HG03108 (cell line): ENCODE measurements around the gene ATP9A.
"Not testable (repeated sequence)": the region's sequence is repeated elsewhere in the genome, so short reads cannot be mapped to it uniquely, and the experiment has no call there.

Experiments
- ATAC-seq: cut with Tn5 transposase; IDR thresholded peaks from one replicate; pipeline ENCODE4 v1.9.1; 2021; ENCODE audit warnings: moderate library complexity; ENCODE audit not compliant: unreplicated experiment

The ATP9A gene

GRCh38 chr20:51792960-51793359 is 24.8 kb upstream of the ATP9A start:
- ATAC-seq, result no peak

- no peak for ATAC-seq
These were observed 23.4 kb upstream of the ATP9A start for GRCh38 chr20:51791626-51792025.

DNA sequence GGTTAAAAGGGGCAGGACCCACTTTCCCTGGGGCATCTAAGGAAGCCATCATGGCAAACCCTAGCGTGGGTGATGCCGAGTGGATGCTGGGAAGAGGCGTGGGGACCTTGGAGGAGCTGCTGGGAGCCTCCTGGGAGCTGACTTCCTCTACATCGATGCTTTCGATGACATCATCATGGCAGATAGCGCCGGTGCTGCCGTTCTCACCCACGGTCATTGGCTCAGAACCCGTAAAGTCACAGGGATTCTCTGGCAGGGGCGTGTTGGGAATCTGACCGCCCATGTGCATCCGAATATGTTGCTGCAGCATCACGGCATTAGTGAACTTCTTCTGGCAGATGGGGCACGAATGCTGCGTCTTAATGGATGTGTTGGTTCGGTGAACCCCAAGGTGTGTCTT is 22.1 kb upstream of the ATP9A start:
- ATAC-seq, result no peak

DNA sequence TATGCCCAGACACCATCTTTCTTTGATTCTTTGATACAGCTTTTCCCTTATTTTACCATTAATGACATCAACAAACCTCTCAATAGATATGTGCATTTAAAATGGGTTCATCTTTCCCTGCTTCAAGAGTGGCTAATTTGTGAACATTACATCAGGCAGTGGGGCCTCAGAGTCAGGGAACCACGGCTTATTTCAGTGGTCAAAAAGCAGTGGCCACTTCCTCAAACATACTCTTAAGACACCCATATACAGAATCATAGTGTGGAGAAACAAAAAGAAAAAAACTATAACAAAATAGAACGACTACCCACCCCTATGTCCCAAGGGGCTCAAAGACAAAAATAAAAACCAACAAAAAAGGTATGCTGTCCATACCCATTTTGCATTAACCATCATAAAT is 21.2 kb upstream of the ATP9A start:
- no peak for ATAC-seq

GRCh38 chr20:51788822-51789221 is 20.6 kb upstream of the ATP9A start:
- ATAC-seq, result no peak

GRCh38 chr20:51784299-51784698 is 16.1 kb upstream of the ATP9A start:
- ATAC-seq, result no peak

DNA sequence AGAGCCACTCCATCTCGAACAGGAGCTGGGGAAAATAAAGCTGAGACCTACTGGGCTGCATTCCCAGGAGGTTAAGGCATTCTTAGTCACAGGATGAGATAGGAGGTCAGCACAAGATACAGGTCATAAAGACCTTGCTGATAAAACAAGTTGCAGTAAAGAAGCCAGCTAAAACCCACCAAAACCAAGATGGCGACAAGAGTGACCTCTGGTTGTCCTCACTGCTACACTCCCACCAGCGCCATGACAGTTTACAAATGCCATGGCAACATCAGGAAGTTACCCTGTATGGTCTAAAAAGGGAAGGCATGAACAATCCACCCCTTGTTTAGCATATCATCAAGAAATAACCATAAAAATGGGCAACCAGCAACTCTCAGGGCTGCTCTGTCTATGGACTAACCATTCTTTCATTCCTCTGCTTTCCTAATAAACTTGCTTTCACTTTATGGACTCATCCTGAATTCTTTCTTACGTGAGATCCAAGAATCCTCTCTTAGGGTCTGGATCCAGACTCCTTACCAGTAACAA is 10.1 kb upstream of the ATP9A start:
- not testable (repeated sequence) for ATAC-seq

DNA sequence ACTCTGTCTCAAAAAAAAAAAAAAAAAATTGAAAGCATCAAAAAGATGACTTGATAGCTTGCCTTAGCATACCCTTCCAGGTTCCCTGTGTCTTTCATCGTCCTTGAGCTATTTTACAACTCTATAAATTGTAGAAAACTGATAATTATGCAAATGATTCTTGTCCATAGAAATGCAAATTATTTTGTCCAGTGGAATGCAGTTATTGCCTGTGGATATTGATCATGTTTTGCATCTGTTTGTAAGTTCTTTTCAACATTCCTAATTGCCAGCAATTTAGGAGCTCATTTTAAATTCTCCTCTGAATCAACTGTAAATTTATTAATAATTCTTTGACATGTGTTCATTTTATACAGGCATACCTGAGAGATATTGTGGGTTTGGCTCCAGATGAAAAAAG is 7.1 kb upstream of the ATP9A start:
- ATAC-seq, result no peak

- no peak for ATAC-seq
These were observed 4.0 kb upstream of the ATP9A start for GRCh38 chr20:51772236-51772635.

DNA sequence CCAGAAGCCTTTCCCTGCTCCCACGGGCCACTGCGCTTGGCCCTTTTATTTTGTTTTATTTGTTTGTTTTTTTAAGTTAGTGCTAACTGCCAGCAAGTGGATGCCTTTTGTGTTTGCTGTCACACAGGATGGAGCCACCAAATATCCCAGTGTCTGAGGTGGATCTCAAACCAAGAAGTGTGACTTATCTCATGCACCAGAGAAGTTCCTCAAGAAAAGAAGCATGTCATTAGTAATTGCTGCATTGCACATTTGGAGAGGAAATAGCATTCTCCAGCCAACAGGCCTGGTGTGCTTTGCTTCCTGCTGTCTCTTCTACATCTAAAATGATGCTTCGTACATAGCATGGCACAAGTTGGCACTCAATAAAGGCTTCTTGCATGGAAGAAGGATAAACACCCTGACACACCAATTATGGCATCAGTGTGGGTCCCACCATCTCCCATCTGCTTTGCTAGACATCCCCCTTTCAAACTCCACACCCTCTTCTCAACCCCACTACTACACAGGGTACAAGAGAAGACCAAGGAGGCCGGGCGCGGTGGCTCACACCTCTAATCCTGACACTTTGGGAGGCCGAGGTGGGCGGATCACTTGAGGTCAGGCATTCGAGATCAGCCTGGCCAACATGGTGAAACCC is 1.9 kb upstream of the ATP9A start:
- no peak for ATAC-seq

DNA sequence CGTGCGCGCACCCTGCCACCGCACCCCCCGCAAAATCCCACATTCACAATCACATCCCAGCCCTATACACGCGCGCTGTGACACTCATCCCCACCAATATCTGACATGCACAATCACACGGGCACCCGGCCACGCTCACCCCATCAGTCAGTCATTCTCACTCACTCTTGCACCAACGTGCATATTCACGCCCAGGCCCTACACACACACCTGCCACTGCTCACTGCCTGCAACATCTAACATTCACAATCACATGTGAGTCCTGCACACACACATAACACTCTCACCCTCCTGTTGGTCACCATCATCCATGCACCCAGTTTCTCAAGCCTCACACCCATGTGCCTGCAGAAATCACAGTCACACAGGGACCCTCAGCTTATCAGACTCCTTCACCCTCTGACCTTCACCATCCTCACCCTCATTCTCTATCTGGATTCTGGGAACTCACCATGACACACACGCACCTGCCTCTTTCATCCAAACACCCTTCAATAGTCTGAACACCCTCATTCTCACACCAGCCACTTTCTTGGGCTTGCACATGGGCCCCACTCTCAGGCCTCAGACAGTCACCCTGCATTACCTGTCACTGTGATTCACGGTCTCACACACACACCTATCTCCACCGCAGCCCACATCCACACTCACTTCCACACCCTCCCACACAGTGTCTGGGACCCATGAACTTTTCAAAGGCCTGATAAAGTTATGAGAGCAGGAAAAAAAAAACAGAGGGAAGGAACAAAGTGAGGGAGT is 748 bp upstream of the ATP9A start:
- ATAC-seq, result no peak

DNA sequence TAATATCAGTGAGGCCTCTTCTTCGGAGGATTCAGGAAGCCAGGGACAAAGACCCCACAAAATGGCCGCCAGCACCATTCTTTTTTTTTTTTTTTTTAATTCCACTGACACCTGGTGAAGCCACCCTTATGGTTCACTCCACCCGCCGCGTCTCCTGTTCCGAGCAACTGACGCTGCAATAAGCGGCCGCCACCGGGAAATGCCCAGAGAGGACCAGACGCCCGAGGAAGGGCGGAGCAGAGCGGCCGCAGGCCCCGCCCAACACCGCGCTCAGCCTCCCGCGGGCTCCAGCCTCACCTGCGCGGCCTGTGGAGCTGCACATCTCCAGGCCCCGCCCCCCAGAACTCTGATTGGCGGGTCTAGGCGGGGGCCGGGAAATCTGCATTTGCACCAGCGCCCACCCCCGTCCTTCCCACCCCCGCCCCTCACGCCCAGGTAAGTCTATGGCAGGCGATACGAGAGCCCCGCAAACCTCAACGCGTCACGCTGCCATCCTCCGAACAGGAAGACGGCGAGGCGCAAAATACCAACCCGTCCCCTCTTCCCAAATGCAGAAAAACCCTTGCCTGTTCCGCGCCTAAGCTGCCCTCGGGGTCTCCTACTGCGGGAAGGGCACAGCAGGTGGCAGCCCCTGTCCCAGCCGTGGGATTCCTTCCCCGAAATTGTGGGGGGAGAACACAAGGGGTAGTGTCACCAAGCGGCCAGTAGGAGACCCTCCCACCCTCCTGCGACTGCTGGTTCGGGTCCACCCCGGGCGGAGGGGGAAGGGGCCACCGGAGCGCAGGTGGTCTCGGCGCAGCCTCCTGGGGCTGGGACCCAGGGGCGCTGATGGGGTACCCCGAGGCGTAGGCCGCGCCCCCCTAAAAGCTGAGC is 960 bp downstream of the ATP9A start:
- no peak for ATAC-seq

DNA sequence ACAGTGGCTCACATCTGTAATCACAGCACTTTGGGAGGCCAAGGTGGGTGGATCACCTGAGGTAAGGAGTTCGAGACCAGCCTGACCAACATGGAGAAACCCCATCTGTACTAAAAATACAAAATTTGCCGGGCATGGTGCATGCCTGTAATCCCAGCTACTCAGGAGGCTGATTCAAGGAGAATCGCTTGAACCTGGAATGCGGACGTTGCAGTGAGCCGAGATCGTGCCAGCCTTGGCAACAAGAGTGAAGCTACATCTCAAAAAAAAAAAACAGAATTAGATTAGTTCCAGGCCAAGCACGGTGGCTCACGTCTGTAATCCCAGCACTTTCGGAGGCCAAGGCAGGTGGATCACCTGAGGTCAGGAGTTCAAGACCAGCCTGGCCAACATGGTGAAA is 2.8 kb downstream of the ATP9A start:
- ATAC-seq, result not testable (repeated sequence)

DNA sequence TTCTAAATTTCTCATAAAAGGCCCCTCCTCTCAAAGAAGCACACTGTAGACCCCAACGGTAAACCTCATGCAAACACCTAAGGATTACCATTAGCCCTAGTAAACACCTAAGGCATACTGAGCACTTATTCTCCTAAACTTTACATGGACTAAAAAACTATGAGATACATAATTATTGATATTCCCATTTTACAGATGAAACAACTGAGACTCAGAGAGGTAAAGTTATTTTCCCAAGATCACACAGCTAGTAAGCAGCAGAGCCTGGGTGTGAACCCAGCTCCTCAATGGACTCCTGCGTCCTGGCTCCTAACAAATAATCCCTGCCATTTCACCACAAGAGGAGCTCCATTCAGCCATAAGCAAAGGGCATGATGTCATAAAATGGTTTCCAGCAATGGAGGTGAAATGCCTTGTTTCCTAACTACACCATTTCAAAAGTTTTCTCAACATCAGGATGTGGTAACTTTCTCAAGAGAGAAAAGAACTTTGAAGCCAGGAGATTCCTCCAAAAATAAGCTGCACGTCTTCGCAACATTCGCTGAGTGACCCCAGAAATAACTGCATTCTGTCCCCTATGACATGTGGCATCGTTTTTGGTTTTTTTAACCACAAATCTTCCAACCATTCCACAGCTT is 4.1 kb downstream of the ATP9A start:
- ATAC-seq, result no peak

DNA sequence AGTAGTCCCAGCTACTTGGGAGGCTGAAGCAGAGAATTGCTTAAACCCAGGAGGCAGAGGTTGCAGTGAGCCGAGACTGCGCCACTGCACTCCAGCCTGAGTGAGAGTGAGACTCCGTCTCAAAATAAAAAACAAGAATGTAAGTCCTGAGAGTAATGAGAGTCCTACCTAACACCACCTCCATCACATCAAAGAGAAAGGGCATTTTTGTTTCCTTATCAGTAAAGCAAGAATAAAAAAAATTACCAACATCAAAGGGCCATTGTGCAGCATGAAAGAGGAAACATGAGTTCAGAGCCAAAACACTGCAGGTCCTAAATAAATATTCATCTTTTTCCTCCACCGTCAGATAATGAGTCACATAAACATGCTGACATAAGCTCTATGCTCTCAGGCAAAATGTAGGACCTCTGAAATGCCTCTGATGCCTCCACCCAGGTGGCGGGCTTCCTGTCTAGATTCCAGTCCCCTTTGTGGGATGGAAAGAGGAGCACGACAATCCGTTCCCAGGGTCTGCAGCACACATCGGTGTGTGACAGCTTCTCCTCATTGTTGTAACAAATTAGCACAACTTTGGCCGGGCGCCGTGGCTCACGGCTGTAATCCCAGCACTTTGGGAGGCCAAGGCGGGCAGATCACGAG is 7.2 kb downstream of the ATP9A start:
- ATAC-seq, result no peak

DNA sequence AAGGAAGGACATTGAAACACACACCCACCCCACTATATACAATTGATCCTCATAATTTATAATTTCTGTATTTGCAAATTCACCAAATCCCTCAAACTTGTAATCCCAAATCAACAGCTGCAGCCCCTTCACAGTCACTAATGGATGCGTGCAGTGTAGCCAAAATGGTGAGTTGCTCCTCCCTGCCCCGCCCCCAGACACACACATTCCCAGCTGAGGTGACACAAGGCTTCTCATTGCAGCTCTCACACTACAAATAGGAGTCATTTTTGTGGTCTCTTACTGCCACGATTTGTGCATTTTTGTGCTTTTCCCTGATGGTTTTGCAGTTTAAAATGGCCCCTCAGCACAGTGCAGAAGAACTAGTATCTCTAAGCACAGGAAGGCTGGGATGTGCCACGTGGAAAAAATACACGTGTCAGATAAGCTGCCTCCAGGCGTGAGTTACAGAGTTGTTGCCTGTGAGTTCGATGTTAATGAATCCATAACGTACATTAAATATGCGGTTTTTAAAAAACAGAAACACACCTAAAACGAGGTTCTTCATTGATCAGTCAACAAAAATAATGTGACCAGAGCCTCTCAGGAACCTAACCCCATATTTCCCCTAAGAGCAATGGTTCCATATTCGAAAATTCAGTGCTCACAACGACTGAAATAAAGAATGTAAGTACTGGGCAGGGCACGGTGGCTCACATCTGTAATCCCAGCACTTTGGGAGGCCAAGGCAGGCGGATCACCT is 8.2 kb downstream of the ATP9A start:
- ATAC-seq, result no peak

DNA sequence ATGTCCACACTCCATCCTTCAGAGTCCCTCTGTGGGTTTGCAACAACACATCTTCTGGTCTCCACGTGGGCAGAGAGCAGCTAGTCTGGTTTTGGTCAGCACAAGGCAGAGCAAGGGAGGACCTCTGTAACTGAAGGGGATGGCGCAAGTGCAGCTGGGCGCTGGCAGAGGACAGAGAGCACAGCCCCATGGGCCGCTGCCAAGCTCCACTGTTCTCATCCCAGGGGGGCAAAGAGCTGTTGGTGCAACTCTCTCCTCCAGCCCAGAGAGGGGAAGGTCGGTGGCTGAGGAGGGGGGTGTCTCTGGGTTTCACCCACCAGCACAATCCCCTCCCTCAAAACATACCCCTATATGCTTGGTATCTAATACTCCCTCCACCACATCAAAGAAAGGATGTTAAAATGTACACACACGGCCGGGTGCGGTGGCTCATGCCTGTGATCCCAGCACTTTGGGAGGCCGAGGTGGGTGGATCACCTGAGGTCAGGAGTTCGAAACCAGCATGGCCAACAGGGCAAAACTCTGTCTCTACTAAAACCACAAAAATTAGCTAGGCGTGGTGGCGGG is 9.1 kb downstream of the ATP9A start:
- ATAC-seq, result no peak

GRCh38 chr20:51757226-51757625 is 11.0 kb downstream of the ATP9A start:
- ATAC-seq, result no peak

DNA sequence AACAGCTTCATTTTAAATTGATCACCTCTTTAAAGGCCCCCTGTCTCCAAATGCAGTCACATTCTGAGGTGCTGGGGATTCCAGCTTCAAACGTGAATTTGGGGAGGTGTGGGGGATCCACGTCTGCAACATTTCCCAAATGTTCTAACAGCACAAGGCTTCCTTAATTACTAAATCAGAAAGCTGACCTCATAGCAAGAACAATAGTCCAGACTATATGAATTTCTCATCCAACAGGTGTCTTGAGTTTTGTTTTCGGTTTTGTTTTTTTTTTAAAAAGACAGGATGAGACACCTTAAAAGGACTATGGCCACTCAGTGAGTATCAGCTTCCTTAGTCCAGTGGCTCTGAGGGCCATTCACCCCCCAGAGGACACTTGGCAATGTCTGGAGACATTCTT is 11.5 kb downstream of the ATP9A start:
- ATAC-seq, result no peak

GRCh38 chr20:51753220-51753619 is 15.0 kb downstream of the ATP9A start:
- not testable (repeated sequence) for ATAC-seq
